Measurements from ENCODE around the gene UST.

- no peak for TF ChIP-seq CTCF (IDR thresholded peaks at IDR 0.05)
- TF ChIP-seq ZFX (IDR thresholded peaks at IDR 0.05; ENCODE audit: borderline replicate concordance) = no peak
Measured at GRCh38 chr6:149089510-149089909, 342.7 kb downstream of the UST start.
